Small intestine (tissue), 7 donors: ENCODE data around the gene PPP6R2. TPM values are rescaled to one million over a fixed set of nuclear protein-coding genes. Genes with fewer than 3 reads are reported as not detected.

Experiments
- DNase-seq, 2 donors: peaks; one replicate each; pipeline versions ENCODE4 v3.0.0 to v3.0.0-alpha.2; 2013
- FAIRE-seq: peaks from 2 replicates; lab custom pipeline; 2012; peaks lifted over from hg19 to GRCh38; lab: Jason Lieb, UNC
- H3K27ac ChIP-seq, 3 donors: one replicate each; pipeline ENCODE4 v1.5.1; 2013; ENCODE audit warnings: low read length in 2 of 3, mild to moderate bottlenecking in 2 of 3, control low read depth in 1 of 3, inconsistent platforms in 1 of 3, low read depth in 1 of 3, moderate library complexity in 1 of 3
- H3K27me3 ChIP-seq, 3 donors: one replicate each; pipeline ENCODE4 v1.6.1; 2013; ENCODE audit warnings: low read length in 3 of 3, inconsistent platforms in 1 of 3; ENCODE audit not compliant: control insufficient read depth in 3 of 3, insufficient read depth in 3 of 3
- H3K36me3 ChIP-seq, 3 donors: one replicate each; pipeline ENCODE4 v1.6.1; 2013; ENCODE audit warnings: low read length in 3 of 3, inconsistent platforms in 1 of 3, low read depth in 1 of 3, mild to moderate bottlenecking in 1 of 3, moderate library complexity in 1 of 3; ENCODE audit not compliant: control insufficient read depth in 3 of 3, insufficient read depth in 2 of 3
- H3K4me1 ChIP-seq, 3 donors: one replicate each; pipeline ENCODE4 v1.6.1; 2013; ENCODE audit warnings: low read length in 2 of 3, inconsistent platforms in 1 of 3, low read depth in 1 of 3, mild to moderate bottlenecking in 1 of 3, moderate library complexity in 1 of 3; ENCODE audit not compliant: control insufficient read depth in 3 of 3, insufficient read depth in 2 of 3
- H3K4me3 ChIP-seq, 3 donors: one replicate each; pipeline ENCODE4 v1.5.1; 2013; ENCODE audit warnings: low read length in 3 of 3, control low read depth in 1 of 3, inconsistent platforms in 1 of 3, low read depth in 1 of 3, mild to moderate bottlenecking in 1 of 3, moderate library complexity in 1 of 3
- H3K9me3 ChIP-seq, 2 donors: one replicate each; pipeline ENCODE4 v1.6.1; 2013; ENCODE audit warnings: low read depth in 1 of 2, low read length in 1 of 2; ENCODE audit not compliant: control insufficient read depth in 2 of 2, insufficient read depth in 1 of 2
- WGBS, 3 donors: extraction: QIAGEN DNeasy Blood & Tissue Kit; methylation state at CpG; one replicate each; pipeline ENCODE4 v1.1.7; 2013; 5-methylcytosine and 5-hydroxymethylcytosine counted together
- polyA plus RNA-seq, 4 donors: library from polyadenylated mRNA; stranded (reverse) in 3 of 4; unstranded in 1 of 4; fragments of 200-250 nt in 3 of 4; fragments of 120-200 nt in 1 of 4; gene quantifications; one replicate each; pipeline versions ENCODE4 v1.2.1 to v1.2.3, GENCODE V29; 2013
- donor health status: healthy with polysubstance abuse.
- donor health status: control.
- donor health status: control.
- donor health status: Bipolar disorder and iron deficiency.
- donor health status: healthy.

Gene PPP6R2
- polyA plus RNA-seq, 4 donors: 28.6 to 41.2 (median 38.8) TPM

DNA sequence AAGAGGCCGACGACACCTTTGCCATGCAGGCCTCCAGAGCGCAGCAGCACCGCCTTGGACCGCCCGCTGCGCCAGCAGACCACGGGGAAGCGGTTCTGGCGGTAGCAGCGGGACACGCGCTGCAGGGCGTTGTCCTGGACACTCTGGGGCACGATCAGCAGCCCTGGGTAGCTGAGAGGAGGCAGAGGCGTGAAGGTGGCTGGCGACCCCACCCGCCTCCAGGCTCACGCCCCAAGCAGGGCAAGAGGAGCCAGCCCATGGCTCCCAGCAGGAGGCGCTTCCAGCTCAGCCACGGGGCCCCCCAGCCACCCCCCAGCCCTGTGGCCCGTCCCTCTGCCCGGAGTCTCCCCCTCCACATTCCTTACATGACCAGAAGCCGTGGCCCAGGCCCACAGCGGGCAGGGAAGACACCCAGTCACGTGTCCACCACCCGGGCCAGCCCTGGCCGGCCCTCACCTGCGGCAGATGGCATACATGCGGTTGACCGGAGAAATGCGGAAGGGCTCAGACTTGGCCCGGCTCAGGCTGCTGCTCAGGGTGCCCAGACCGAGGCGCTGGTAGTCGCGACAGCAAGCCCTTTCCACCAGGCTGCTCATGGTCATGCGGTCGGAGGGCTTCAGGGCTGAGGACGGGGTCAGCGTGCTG is 116.5 kb downstream of the PPP6R2 start:
- DNase-seq (no peak), FAIRE-seq (no peak)
- Histone ChIP-seq H3K4me3 (no peak overlapping the region), H3K36me3 (peaks cover 39 to 99% (median 45%) of the 10 kb centered on the region in 3 donors), H3K27me3 (no peaks in the 10 kb centered on the region), H3K9me3 (no peaks in the 10 kb centered on the region), H3K27ac (no peak overlapping the region), H3K4me1 (no peaks in the 10 kb centered on the region)
- WGBS, 3 donors: 93 to 96% (median 94%) methylated on average over 38 to 41 of the region's 41 CpGs

DNA sequence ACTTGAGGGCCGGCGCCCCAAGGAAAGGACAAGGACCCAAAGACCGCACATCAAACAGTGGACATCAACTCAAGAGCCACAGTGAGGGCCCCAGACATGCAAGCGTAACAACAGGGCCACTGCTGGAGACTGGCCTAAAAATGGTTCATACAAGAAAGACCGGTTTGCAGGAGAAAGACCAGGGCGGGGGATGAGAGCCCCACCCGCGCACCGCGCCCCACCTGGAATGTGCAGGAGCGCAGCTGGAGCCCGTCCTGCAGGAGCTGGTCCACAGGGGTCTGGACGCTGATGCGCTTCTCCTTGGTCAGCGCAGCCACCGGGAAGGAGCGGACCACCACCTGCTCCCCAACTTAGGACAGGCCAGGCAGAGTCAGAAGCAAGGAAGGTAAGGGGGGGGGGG is 117.8 kb downstream of the PPP6R2 start:
- WGBS, 3 donors: 88 to 99% (median 94%) methylated on average over 16 to 17 of the region's 17 CpGs
- H3K4me1 ChIP-seq: no peaks in the 10 kb centered on the region
- no peak overlapping the region for H3K4me3 ChIP-seq
- H3K27ac ChIP-seq: no peak overlapping the region
- peaks cover 44 to 99% (median 49%) of the 10 kb centered on the region in 3 donors for H3K36me3 ChIP-seq
- DNase-seq (no peak), FAIRE-seq (no peak)
- H3K27me3 ChIP-seq: no peaks in the 10 kb centered on the region
- no peaks in the 10 kb centered on the region for H3K9me3 ChIP-seq

DNA sequence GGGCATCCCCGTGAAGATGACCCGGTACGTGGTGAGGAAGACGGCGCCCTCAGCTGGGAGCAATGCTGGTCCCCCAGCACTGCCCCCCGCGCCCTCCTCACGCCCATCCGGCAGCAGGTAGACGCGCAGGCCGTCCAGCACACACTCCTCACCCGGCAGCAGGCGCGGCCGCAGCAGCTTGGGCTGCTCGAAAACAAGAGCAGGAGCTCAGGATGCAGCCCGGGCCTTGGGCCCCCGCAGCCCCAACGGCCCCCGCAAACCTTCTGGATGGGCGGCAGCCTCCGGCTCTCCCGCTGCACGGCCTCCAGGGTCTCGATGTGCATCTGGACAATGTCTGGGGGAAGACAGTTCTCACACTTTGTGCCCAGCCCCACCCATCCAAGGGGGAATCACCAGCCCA is 118.4 kb downstream of the PPP6R2 start:
- Histone ChIP-seq H3K27ac (no peak overlapping the region), H3K36me3 (peaks cover 44 to 99% (median 54%) of the 10 kb centered on the region in 3 donors), H3K9me3 (no peaks in the 10 kb centered on the region), H3K4me1 (no peaks in the 10 kb centered on the region), H3K27me3 (no peaks in the 10 kb centered on the region), H3K4me3 (no peak overlapping the region)
- DNase-seq: no peak
- 93 to 98% (median 94%) methylated on average over 22 to 26 of the region's 26 CpGs for WGBS, 3 donors
- FAIRE-seq: no peak

DNA sequence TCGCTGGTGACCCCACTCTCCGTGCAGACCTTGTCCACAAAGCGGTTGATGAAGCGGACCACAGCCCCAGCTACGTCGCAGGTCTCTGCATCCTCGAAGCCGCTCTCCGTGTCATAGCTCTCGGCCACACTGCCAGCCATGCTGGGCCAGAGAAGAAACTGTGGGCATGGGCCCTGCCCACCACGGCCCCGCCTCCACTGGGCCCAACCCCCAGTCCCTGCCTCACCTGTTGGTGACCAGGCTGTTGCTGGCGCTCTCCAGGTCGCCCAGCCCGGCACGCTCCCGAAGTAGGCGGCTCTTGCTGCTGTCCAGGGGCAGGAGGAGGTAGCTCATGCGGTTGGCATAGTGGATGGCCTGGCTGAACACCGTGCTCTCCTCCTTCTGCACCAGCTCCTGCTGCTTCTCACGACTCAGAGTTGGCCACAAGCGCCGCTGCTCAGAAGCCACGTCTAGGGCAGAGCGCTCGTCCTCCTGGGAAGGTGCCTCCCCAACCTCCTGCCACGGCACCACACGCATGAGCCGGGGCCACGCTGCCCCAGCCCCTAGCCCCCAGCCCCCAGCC is 118.9 kb downstream of the PPP6R2 start:
- no peak overlapping the region for H3K4me3 ChIP-seq
- WGBS, 3 donors: 92 to 95% (median 94%) methylated on average over 28 to 30 of the region's 30 CpGs
- no peaks in the 10 kb centered on the region for H3K27me3 ChIP-seq
- H3K27ac ChIP-seq: no peak overlapping the region
- FAIRE-seq: no peak
- H3K4me1 ChIP-seq: no peaks in the 10 kb centered on the region
- no peaks in the 10 kb centered on the region for H3K9me3 ChIP-seq
- DNase-seq: no peak
- H3K36me3 ChIP-seq: peaks cover 43 to 99% (median 58%) of the 10 kb centered on the region in 3 donors

DNA sequence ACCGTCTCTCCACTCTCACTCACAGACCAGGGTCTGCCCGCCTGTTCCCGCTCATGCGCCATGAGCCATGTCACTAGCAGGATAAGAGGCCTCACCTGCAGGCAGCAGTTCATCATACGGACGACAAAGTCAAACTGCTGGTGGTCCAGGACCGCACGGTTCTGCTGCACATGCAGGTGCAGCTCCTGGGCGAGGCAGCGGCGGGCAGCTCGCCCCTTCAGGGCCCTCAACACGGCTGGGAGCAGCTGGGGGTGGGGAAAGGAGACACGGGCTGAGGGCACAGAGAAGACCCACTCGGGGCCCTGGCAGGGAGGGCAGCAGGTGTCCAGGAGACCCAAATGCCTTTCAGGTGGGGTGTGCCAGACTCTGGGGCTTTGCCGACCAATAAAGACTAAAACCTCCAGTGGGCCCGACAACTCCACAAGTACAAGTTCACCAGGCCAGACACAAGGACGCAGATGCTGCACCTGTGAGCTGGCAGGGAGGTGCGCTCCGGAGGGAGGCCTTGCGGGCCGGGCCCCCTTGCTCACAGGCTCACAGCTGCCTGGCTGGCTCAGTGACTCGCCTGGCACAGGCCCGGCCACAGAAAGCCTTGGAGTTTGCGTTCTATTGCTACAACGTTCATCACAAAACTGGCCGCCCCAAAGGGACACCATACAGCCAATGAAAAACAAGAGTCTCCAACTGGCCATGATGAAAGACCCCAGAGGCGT is 120.2 kb downstream of the PPP6R2 start:
- no peak for FAIRE-seq

DNA sequence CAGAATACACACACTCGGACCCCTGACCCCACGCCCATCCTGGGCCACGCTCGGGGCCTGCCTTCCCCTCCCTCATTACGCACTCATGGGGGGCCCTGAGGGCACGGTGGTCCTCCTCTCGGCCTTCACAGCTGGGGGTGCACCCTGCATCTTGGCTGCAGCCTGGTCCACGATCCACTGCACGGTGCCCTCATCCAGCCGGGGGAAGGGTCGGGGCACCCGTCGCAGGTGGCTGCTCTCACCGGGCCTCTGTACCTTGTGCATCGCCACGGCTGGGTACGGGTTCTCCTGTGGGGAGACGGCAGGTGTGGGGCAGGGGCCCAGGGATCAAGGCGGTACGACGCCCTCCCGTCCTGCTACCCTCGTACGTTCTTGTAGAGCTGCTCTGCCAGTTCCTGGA is 121.3 kb downstream of the PPP6R2 start:
- FAIRE-seq (no peak), DNase-seq (no peak)
- Histone ChIP-seq H3K36me3 (peaks cover 34 to 99% (median 54%) of the 10 kb centered on the region in 3 donors), H3K27me3 (no peaks in the 10 kb centered on the region), H3K4me3 (no peak overlapping the region), H3K4me1 (peaks cover 0 to 4% (median under 1%) of the 10 kb centered on the region in 3 donors), H3K9me3 (no peaks in the 10 kb centered on the region), H3K27ac (no peak overlapping the region)
- WGBS, 3 donors: 90 to 95% (median 93%) methylated on average over 24 of the region's 24 CpGs

More for the DNA sequence above, 120.2 kb downstream of the PPP6R2 start:
- DNase-seq: no peak
- peaks cover 37 to 100% (median 63%) of the 10 kb centered on the region in 3 donors for H3K36me3 ChIP-seq
- H3K4me1 ChIP-seq: no peaks in the 10 kb centered on the region
- no peak overlapping the region for H3K4me3 ChIP-seq
- H3K27ac ChIP-seq: no peak overlapping the region
- H3K27me3 ChIP-seq: no peaks in the 10 kb centered on the region
- no peaks in the 10 kb centered on the region for H3K9me3 ChIP-seq
- WGBS, 3 donors: 92 to 94% (median 93%) methylated on average over 28 of the region's 28 CpGs

DNA sequence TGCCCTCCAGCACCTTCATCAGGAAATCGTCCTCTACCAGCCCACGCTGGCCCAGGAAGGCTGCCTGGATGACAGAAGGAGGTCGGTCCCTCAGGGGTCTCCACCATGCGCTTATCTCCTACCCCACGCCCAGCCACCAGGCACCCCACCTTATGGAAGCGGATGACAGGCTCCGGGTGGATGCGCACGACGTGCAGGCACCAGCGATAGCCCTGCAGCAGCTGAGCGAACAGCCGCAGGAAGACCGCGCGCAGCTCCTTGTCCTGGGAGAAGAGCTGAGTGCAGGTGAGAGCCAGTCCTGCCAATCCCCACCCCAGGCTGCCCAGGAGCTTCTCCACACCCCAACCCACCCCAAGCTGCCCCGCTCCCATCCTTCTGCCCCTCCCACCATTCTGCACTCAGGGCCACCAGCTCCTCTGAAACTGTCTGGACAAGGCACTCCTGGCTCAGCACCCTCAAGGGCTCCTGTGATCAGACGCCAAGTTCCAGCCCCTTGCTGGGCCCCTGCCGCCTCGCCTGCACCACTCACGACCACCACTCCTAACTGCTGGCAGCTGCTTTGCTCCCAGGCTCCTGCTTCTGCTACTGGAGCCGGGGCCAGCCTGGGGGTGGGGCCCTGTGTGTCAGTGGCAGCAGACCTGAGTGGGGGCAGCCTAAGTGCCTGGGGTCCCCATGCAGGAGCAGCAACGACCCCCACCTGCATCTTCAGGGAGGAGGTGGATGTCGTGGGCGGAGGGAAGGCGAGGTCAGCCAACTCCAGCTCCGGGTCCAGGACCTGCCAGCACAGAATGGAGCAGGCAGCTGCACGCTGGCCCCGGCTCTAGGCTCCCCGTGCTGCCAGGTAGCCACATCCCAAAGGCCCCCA is 122.2 kb downstream of the PPP6R2 start:
- Histone ChIP-seq H3K4me1 (peaks cover 4 to 13% (median 6%) of the 10 kb centered on the region in 3 donors), H3K27me3 (no peaks in the 10 kb centered on the region), H3K9me3 (no peaks in the 10 kb centered on the region), H3K36me3 (peaks cover 34 to 95% (median 53%) of the 10 kb centered on the region in 3 donors), H3K27ac (no peak overlapping the region), H3K4me3 (no peak overlapping the region)
- WGBS, 3 donors: 91 to 93% (median 92%) methylated on average over 25 to 30 of the region's 30 CpGs
- DNase-seq (no peak), FAIRE-seq (no peak)

DNA sequence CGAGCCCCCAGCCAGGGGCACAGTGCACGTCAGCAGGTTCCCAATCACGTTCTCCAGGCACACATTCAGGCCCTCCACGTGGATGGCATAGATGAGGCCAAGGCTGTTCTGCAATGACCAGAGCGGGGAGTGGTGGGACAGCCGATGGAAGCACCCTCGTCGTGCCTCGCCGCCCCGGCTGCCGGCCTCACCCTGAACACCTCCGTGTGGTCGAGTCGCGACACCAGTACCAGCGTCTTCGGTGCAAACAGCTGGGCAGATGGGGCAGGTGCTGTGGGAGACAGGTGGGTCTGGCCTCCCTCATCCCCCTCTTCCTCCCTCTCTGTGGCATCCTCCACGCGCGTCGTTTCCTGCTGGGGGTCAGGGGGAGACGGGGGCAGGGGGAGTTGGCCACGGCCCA is 124.2 kb downstream of the PPP6R2 start:
- Histone ChIP-seq H3K4me3 (no peak overlapping the region), H3K9me3 (no peaks in the 10 kb centered on the region), H3K27me3 (no peaks in the 10 kb centered on the region), H3K36me3 (peaks cover 24 to 95% (median 40%) of the 10 kb centered on the region in 3 donors), H3K27ac (no peak overlapping the region), H3K4me1 (peaks cover 10 to 31% (median 19%) of the 10 kb centered on the region in 3 donors)
- no peak for FAIRE-seq
- WGBS, 3 donors: 84 to 94% (median 94%) methylated on average over 20 to 24 of the region's 24 CpGs
- no peak for DNase-seq
